ENCODE measurements around the gene ATP2A1. TPM values are rescaled to one million over a fixed set of nuclear protein-coding genes. Genes with fewer than 3 reads are reported as not detected.

ATP2A1 gene
- total RNA-seq, 2 donors from 2014 or later = 0.41 to 0.42 TPM

DNA sequence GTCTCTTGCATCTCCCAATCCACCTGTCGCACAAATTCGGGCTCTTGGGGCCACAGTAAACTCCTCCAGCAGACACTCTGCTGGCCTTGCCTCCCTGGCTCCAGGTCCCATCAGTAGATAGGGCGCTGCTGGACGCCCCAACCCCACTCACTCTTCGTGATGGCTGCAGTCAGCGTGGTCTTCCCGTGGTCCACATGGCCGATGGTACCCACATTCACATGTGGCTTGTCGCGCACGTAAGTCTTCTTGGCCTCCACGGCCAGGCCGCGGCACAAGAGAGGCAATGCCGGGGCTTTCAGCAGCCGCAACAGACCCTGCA is 32.6 kb upstream of the ATP2A1 start:
- H3K27me3 ChIP-seq (replicated peaks; ENCODE audit: insufficient read depth) = no peaks in the 10 kb centered on the region
- no peak for DNase-seq (ENCODE audit: low spot score)
- peak overlapping the region; percentile 69 to 83 for H3K27ac ChIP-seq
- peaks cover 31% of the 10 kb centered on the region for H3K36me3 ChIP-seq
- H3K9me3 ChIP-seq = no peaks in the 10 kb centered on the region
- no peak for TF ChIP-seq CTCF (IDR thresholded peaks at IDR 0.05)
- no peak for ATAC-seq (ENCODE audit: insufficient number of reproducible peaks, low FRiP score, low read depth)
- peaks cover 3 to 22% of the 10 kb centered on the region in 2 donors for H3K4me1 ChIP-seq (ENCODE audit: control insufficient read depth in 1 of 2, low read depth in 2 of 2)
- peak overlapping the region; percentile 89 for H3K4me3 ChIP-seq

DNA sequence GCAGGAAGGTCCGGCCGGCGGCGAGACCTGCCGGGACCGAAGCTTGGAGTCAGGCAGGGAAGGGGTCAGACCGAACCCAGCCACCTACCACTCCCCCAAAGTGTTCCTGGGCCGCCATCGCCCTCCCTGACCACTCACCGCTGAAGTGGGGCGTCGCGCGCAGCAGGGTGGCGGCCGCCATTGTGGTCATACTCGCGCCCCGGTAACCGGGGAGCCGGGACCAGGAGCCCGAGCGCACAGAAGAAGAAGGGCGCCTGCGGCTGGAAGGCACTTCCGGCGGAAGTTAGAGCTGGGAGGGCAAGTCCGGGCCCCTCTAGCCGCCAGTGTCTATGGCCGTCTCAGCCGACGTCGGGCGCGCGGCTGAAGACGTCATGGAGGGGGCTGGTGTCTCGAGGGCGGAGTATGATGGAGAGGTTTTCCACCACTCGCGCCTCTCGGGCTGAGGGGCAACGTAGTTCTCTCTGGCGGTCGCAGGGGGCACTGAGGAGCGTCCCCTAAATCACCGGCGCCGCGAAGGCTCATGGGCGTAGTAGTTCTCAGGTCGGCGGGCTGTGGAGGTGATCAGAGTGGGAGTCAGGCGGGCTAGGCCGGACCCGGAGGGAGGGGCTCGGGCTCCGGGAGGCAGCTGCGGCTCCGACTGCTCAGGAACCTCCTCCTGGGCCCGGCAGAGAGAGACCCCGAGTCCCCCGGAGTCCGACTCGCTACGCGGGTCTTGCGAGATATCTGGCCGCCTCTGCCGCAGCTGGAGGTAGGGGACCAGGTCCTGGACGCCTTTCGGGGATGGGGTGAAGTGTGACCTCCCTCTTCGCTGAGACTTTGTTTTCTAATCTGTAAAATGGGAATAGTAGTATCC is 32.0 kb upstream of the ATP2A1 start, which contains the start of gene TUFM:
TUFM (minus strand) TSS at position 269 of the 853 bp plus-strand sequence; CDS start at position 190, 79 bp downstream.
- Histone ChIP-seq H3K36me3 (peaks cover 31% of the 10 kb centered on the region), H3K4me1 (ENCODE audit: control insufficient read depth in 1 of 2, low read depth in 2 of 2) (peaks cover 3 to 22% of the 10 kb centered on the region in 2 donors), H3K27me3 (replicated peaks; ENCODE audit: insufficient read depth) (no peaks in the 10 kb centered on the region), H3K9me3 (no peaks in the 10 kb centered on the region), H3K4me3 (peak within 1 kb of the TSS; percentile 89), H3K27ac (peak within 1 kb of the TSS; percentile 83 to 89)
- DNase-seq (ENCODE audit: low spot score) (peak; percentile 94), ATAC-seq (ENCODE audit: insufficient number of reproducible peaks, low FRiP score, low read depth) (peak; percentile 99)
- TF ChIP-seq CTCF (IDR thresholded peaks at IDR 0.05) = peak; percentile 80

DNA sequence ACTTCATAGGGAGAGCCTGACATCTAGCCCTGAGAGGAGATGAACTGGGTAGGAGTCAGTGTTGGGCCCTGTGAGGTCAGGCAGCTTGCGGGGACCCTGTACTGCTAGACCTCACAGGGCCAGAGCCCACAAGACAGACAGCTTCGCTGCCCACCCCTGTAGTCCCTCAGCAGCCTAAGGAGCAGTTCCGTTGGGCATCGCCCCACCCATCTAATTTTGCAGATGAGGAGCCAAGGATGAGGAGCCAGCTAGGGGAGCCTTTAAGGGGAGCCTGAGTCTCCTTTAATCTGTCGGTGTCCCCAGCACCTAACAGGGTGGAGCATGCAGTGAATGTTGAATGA is 31.4 kb upstream of the ATP2A1 start:
- no peak for TF ChIP-seq CTCF (IDR thresholded peaks at IDR 0.05)
- H3K4me3 ChIP-seq = peak overlapping the region; percentile 89
- peak overlapping the region; percentile 83 to 89 for H3K27ac ChIP-seq
- no peaks in the 10 kb centered on the region for H3K27me3 ChIP-seq (replicated peaks; ENCODE audit: insufficient read depth)
- ATAC-seq (ENCODE audit: insufficient number of reproducible peaks, low FRiP score, low read depth) (no peak), DNase-seq (ENCODE audit: low spot score) (no peak)
- H3K4me1 ChIP-seq (ENCODE audit: control insufficient read depth in 1 of 2, low read depth in 2 of 2) = peaks cover 3 to 22% of the 10 kb centered on the region in 2 donors
- H3K9me3 ChIP-seq = no peaks in the 10 kb centered on the region
- peaks cover 29% of the 10 kb centered on the region for H3K36me3 ChIP-seq

- Histone ChIP-seq H3K4me3 (no peak overlapping the region), H3K4me1 (ENCODE audit: control insufficient read depth in 1 of 2, low read depth in 2 of 2) (peaks cover 3 to 8% of the 10 kb centered on the region in 2 donors), H3K27me3 (replicated peaks; ENCODE audit: insufficient read depth) (no peaks in the 10 kb centered on the region), H3K36me3 (no peaks in the 10 kb centered on the region), H3K27ac (no peak overlapping the region), H3K9me3 (no peaks in the 10 kb centered on the region)
- ATAC-seq (ENCODE audit: insufficient number of reproducible peaks, low FRiP score, low read depth) = no peak
- no peak for DNase-seq (ENCODE audit: low spot score)
- no peak for TF ChIP-seq CTCF (IDR thresholded peaks at IDR 0.05)
Measured at GRCh38 chr16:28858421-28858820, 19.9 kb upstream of the ATP2A1 start.

GRCh38 chr16:28859326-28859725 is 19.0 kb upstream of the ATP2A1 start:
- ATAC-seq (ENCODE audit: insufficient number of reproducible peaks, low FRiP score, low read depth) (no peak), DNase-seq (ENCODE audit: low spot score) (no peak)
- TF ChIP-seq CTCF (IDR thresholded peaks at IDR 0.05) = no peak
- no peak overlapping the region for H3K27ac ChIP-seq
- H3K9me3 ChIP-seq = no peaks in the 10 kb centered on the region
- no peak overlapping the region for H3K4me3 ChIP-seq
- no peaks in the 10 kb centered on the region for H3K36me3 ChIP-seq
- peaks cover 3 to 11% of the 10 kb centered on the region in 2 donors for H3K4me1 ChIP-seq (ENCODE audit: control insufficient read depth in 1 of 2, low read depth in 2 of 2)
- no peaks in the 10 kb centered on the region for H3K27me3 ChIP-seq (replicated peaks; ENCODE audit: insufficient read depth)

Measured in thoracic aorta (tissue), 2 donors.